C4-2B (cell line): ENCODE data around the gene TMEM151A.

Source experiments
- CTCF ChIP-seq: fragments of 450-650 bp; conservative IDR thresholded peaks from 2 replicates; pipeline ENCODE4 v1.5.1; 2017; ENCODE audit warnings: mild to moderate bottlenecking
- ZFX ChIP-seq: fragments of 450-650 bp; IDR thresholded peaks from 2 replicates; pipeline ENCODE4 v1.6.1; 2017

- no peak for TF ChIP-seq CTCF
- no peak for TF ChIP-seq ZFX
Observed at GRCh38 chr11:66315498-66315885, 23.8 kb downstream of the TMEM151A start.
